HCT116 (cell line): ENCODE data around the gene SBNO2. TPM values are rescaled to one million over a fixed set of nuclear protein-coding genes. Genes with fewer than 3 reads are reported as not detected.

Experiments used
- ATAC-seq: fragments of 200-7000 bp; cut with Tn5 transposase; 2 replicates; pipeline ENCODE4 v1.9.1; 2020; ENCODE audit warnings: mild to moderate bottlenecking, moderate library complexity
- BruUV-seq: library from RNA; stranded (reverse); fragments of 400-500 nt; replicated peaks from 2 replicates; lab custom pipeline; 2021; lab: Mats Ljungman, UMichigan
- CTCF ChIA-PET: fragments of 300-600 bp; sonication (Branson Sonifier 250); formaldehyde crosslinking; loops from one replicate; lab custom pipeline; 2021; ENCODE audit warnings: antibody characterized with exemption; lab: Charles Lee
- POLR2A ChIA-PET: fragments of 300-600, 350-600 bp; sonication (Branson Sonifier 250); formaldehyde crosslinking; loops from one replicate; lab custom pipeline; 2021; ENCODE audit warnings: antibody characterized with exemption; lab: Charles Lee
- RAD21 ChIA-PET, 2 experiments: fragments of 300-600 bp; sonication (Branson Sonifier 250); formaldehyde crosslinking; loops; one replicate each; lab custom pipeline; 2023; ENCODE audit warnings: low total read pairs in 2 of 2; ENCODE audit not compliant: uncharacterized antibody in 2 of 2, unreplicated experiment in 2 of 2, low non-redundant PET in 1 of 2; lab: Charles Lee
- DNase-seq: peaks from one replicate; pipeline ENCODE4 v3.0.0-alpha.2; 2010; ENCODE audit warnings: low read depth, low spot score
- H2AFZ ChIP-seq: fragments of 200-600 bp; shearing (Covaris generic), sonication (generic); 2 replicates; pipeline ENCODE4 v1.6.1; 2017; ENCODE audit warnings: low read depth, mixed run types, mixed read lengths, antibody characterized with exemption, low read length; ENCODE audit not compliant: poor library complexity, severe bottlenecking
- H3K27ac ChIP-seq: 2 replicates; pipeline ENCODE4 v1.5.1; 2012; ENCODE audit warnings: low read depth, low read length
- H3K27me3 ChIP-seq: fragments of 200-600 bp; sonication (generic); 2 replicates; pipeline ENCODE4 v1.6.1; 2016; ENCODE audit warnings: mixed run types, low read length, mixed read lengths; ENCODE audit not compliant: insufficient read depth
- H3K36me3 ChIP-seq, 2 experiments: fragments of 200-500 bp in 1 of 2; fragments of 200-600 bp in 1 of 2; sonication (Bioruptor generic) in 1 of 2; sonication (generic) in 1 of 2; 2 replicates each; pipeline versions ENCODE4 v1.5.1 to v1.6.1; 2014 to 2016; ENCODE audit warnings: low read length in 2 of 2, inconsistent platforms in 1 of 2, mixed read lengths in 1 of 2, mixed run types in 1 of 2; ENCODE audit not compliant: insufficient read depth in 2 of 2, control insufficient read depth in 1 of 2
- H3K4me1 ChIP-seq, 2 experiments: fragments of 200-600 bp in 1 of 2; sonication (generic) in 1 of 2; 2 replicates each; pipeline versions ENCODE4 v1.5.1 to v1.6.1; 2012 to 2017; ENCODE audit warnings: low read length in 2 of 2, inconsistent platforms in 1 of 2, mild to moderate bottlenecking in 1 of 2, mixed read lengths in 1 of 2, mixed run types in 1 of 2, moderate library complexity in 1 of 2; ENCODE audit not compliant: insufficient read depth in 2 of 2, control insufficient read depth in 1 of 2
- H3K4me2 ChIP-seq: fragments of 200-600 bp; sonication (generic); 2 replicates; pipeline ENCODE4 v1.6.1; 2017; ENCODE audit warnings: mixed run types, low read length, mixed read lengths
- H3K4me3 ChIP-seq, 2 experiments: fragments of 200-600 bp in 1 of 2; sonication (generic) in 1 of 2; replicated peaks in 1 of 2; 2 replicates each; pipeline ENCODE4 v1.5.1; 2011 to 2016; ENCODE audit warnings: low read length in 2 of 2, control low read depth in 1 of 2, low read depth in 1 of 2, mild to moderate bottlenecking in 1 of 2, mixed read lengths in 1 of 2, mixed run types in 1 of 2
- H3K79me2 ChIP-seq: fragments of 200-600 bp; sonication (generic); 2 replicates; pipeline ENCODE4 v1.6.1; 2017; ENCODE audit warnings: mild to moderate bottlenecking, mixed run types, low read length, moderate library complexity, mixed read lengths; ENCODE audit not compliant: insufficient read depth
- H3K9ac ChIP-seq: fragments of 200-600 bp; sonication (generic); 2 replicates; pipeline ENCODE4 v1.6.1; 2016; ENCODE audit warnings: low read length, mixed read lengths
- H3K9me2 ChIP-seq: fragments of 200-600 bp; sonication (generic), shearing (Covaris generic); 2 replicates; pipeline ENCODE4 v1.6.1; 2017; ENCODE audit warnings: mixed run types, mild to moderate bottlenecking, moderate library complexity; ENCODE audit not compliant: insufficient read depth
- H3K9me3 ChIP-seq, 2 experiments: fragments of 200-500 bp in 1 of 2; fragments of 200-600 bp in 1 of 2; sonication (Bioruptor generic) in 1 of 2; sonication (generic) in 1 of 2; 2 replicates each; pipeline ENCODE4 v1.6.1; 2014 to 2017; ENCODE audit warnings: low read length in 2 of 2, mixed read lengths in 2 of 2, inconsistent platforms in 1 of 2, low read depth in 1 of 2, mild to moderate bottlenecking in 1 of 2, mixed run types in 1 of 2, moderate library complexity in 1 of 2; ENCODE audit not compliant: control insufficient read depth in 1 of 2, insufficient read depth in 1 of 2
- H4K20me1 ChIP-seq: fragments of 200-600 bp; sonication (generic), shearing (Covaris generic); 2 replicates; pipeline ENCODE4 v1.6.1; 2017; ENCODE audit warnings: mixed run types, mild to moderate bottlenecking, moderate library complexity; ENCODE audit not compliant: insufficient read depth
- EGR1 ChIP-seq: IDR thresholded peaks from 2 replicates; pipeline ENCODE4 v1.6.1; 2012; ENCODE audit warnings: low read depth
- JUND ChIP-seq: IDR thresholded peaks from 2 replicates; pipeline ENCODE4 v1.6.1; 2012
- RAD21 ChIP-seq: IDR thresholded peaks from 2 replicates; pipeline ENCODE4 v1.6.1; 2012; ENCODE audit warnings: low read depth, mild to moderate bottlenecking
- SP1 ChIP-seq: IDR thresholded peaks from 2 replicates; pipeline ENCODE4 v1.6.1; 2012; ENCODE audit warnings: low read depth
- intact Hi-C: fragments of 100-400 bp; cut with micrococcal nuclease; formaldehyde crosslinking; loops from 2 replicates; pipeline ENCODE4 v1.10.0; 2022
- total RNA-seq: library from RNA; stranded (reverse); gene quantifications from one replicate; pipeline ENCODE4 v1.2.1, GENCODE V29; 2021; ENCODE audit not compliant: unreplicated experiment

Gene SBNO2
- total RNA-seq, 1 experiment from 2014 or later: 66.4 TPM

GRCh38 chr19:1082928-1083816 is 90.9 kb downstream of the SBNO2 start (continued):
- TF ChIP-seq JUND (no peak), RAD21 (no peak)

GRCh38 chr19:1082165-1082927 is 91.7 kb downstream of the SBNO2 start:
- ATAC-seq (peak; percentile 88), DNase-seq (peak; percentile 89)
- H3K27me3 ChIP-seq: no peaks in the 10 kb centered on the region
- ChIA-PET POLR2A (interaction anchor here (0.7 to 1.8 kb wide), 6 partner anchors 15 to 187 kb away, joined by 3 to 17 read pairs (median 6); partner anchors contain the start of genes ABCA7, ARHGAP45, CIRBP and CNN2), CTCF (interaction anchor here (0.8 to 1.5 kb wide), 2 partner anchors 17 to 162 kb away, joined by 5 to 6 read pairs; no protein-coding TSS in a partner anchor), RAD21 (interaction anchor here in 1 of 2 experiments (0.6 kb wide), 1 partner anchor 56 kb away, joined by 3 read pairs; the partner anchor contains the start of gene CNN2)
- no peak overlapping the region for H2AFZ ChIP-seq
- intact Hi-C loops: no loop called here
- no peaks in the 10 kb centered on the region for H4K20me1 ChIP-seq
- TF ChIP-seq EGR1 (peak; percentile 66; the same call in 1 of the 2 replicates), SP1 (peak; percentile 58), RAD21 (no peak)
- peaks cover 4 to 18% of the 10 kb centered on the region in 2 experiments for H3K4me1 ChIP-seq
- BruUV-seq: no TSS peak
- H3K36me3 ChIP-seq: peaks cover 0 to 9% of the 10 kb centered on the region in 2 experiments; a peak in 3 of 4 replicates
- H3K9me3 ChIP-seq: no peaks in the 10 kb centered on the region
- no peaks in the 10 kb centered on the region for H3K79me2 ChIP-seq
- peak overlapping the region; percentile 83 for H3K27ac ChIP-seq
- H3K4me2 ChIP-seq: peak overlapping the region; percentile 75
- peak overlapping the region; percentile 45; the same call in 1 of the 2 replicates for H3K9ac ChIP-seq
- no peaks in the 10 kb centered on the region for H3K9me2 ChIP-seq
- H3K4me3 ChIP-seq: peak overlapping the region in 1 of 2 experiments; percentile 30; a peak in 1 of 4 replicates
